Astrocyte (in vitro differentiated cells and primary cell): ENCODE results near the gene CRIM1.

Source experiments
- CTCF ChIP-seq: IDR thresholded peaks from 2 replicates; pipeline ENCODE4 v1.5.1; 2011; ENCODE audit warnings: low read depth, mild to moderate bottlenecking, inconsistent platforms, low read length, moderate library complexity; ENCODE audit not compliant: insufficient read depth
- EZH2 ChIP-seq: IDR thresholded peaks from 2 replicates; pipeline ENCODE4 v1.6.1; 2012; ENCODE audit warnings: mild to moderate bottlenecking, low read length, inconsistent platforms; ENCODE audit not compliant: insufficient read depth

- TF ChIP-seq EZH2 (no peak), CTCF (no peak)
Measured at GRCh38 chr2:36538335-36538734, 182.8 kb downstream of the CRIM1 start.
